ENCODE measurements around the gene OR5AN1. TPM values are rescaled to one million over a fixed set of nuclear protein-coding genes. Genes with fewer than 3 reads are reported as not detected.
"Not testable (repeated sequence)": the region's sequence is repeated elsewhere in the genome, so short reads cannot be mapped to it uniquely, and the experiment has no call there.

OR5AN1 gene
- total RNA-seq, 1 donor from 2014 or later = not detected

GRCh38 chr11:59356561-59356960 lies 2.1 kb upstream of the OR5AN1 start:
- no peaks in the 10 kb centered on the region for H3K9me3 ChIP-seq
- no peak overlapping the region for H3K4me3 ChIP-seq
- ATAC-seq = no peak
- no peaks in the 10 kb centered on the region for H3K36me3 ChIP-seq
- H3K27me3 ChIP-seq (ENCODE audit: low read depth) = no peaks in the 10 kb centered on the region
- no peak overlapping the region for H3K27ac ChIP-seq
- TF ChIP-seq, protein P1, sequence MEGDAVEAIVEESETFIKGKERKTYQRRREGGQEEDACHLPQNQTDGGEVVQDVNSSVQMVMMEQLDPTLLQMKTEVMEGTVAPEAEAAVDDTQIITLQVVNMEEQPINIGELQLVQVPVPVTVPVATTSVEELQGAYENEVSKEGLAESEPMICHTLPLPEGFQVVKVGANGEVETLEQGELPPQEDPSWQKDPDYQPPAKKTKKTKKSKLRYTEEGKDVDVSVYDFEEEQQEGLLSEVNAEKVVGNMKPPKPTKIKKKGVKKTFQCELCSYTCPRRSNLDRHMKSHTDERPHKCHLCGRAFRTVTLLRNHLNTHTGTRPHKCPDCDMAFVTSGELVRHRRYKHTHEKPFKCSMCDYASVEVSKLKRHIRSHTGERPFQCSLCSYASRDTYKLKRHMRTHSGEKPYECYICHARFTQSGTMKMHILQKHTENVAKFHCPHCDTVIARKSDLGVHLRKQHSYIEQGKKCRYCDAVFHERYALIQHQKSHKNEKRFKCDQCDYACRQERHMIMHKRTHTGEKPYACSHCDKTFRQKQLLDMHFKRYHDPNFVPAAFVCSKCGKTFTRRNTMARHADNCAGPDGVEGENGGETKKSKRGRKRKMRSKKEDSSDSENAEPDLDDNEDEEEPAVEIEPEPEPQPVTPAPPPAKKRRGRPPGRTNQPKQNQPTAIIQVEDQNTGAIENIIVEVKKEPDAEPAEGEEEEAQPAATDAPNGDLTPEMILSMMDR (IDR thresholded peaks at IDR 0.05) = no peak
- intact Hi-C loops (cut with DNase I) = no loop called here
- H3K4me1 ChIP-seq = no peaks in the 10 kb centered on the region
- DNase-seq = no peak

DNA sequence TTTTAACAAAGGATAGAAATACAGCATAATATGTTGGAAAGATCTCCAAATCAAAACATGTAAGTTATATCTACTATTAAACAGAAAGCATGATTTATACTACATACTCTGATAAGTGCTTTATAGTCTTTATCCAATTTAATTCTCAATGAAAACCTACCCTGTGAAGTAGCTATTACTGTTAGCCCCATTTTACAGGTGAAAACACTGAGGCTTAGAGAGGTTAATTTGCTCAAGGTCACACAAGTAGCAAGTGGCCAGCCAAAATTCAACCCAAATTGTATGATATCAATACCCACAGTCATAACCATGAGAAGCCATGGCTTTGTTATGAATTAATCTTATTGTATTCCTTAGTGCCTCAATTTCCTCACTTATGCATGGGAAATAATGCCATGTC lies 675 bp upstream of the OR5AN1 start:
- no peaks in the 10 kb centered on the region for H3K27me3 ChIP-seq (ENCODE audit: low read depth)
- no peaks in the 10 kb centered on the region for H3K4me1 ChIP-seq
- no peak for DNase-seq
- no peaks in the 10 kb centered on the region for H3K36me3 ChIP-seq
- intact Hi-C loops (cut with DNase I) = no loop called here
- no peak overlapping the region for H3K4me3 ChIP-seq
- TF ChIP-seq, protein P1 (IDR thresholded peaks at IDR 0.05) = no peak
- H3K9me3 ChIP-seq = no peaks in the 10 kb centered on the region
- ATAC-seq = no peak
- no peak overlapping the region for H3K27ac ChIP-seq

DNA sequence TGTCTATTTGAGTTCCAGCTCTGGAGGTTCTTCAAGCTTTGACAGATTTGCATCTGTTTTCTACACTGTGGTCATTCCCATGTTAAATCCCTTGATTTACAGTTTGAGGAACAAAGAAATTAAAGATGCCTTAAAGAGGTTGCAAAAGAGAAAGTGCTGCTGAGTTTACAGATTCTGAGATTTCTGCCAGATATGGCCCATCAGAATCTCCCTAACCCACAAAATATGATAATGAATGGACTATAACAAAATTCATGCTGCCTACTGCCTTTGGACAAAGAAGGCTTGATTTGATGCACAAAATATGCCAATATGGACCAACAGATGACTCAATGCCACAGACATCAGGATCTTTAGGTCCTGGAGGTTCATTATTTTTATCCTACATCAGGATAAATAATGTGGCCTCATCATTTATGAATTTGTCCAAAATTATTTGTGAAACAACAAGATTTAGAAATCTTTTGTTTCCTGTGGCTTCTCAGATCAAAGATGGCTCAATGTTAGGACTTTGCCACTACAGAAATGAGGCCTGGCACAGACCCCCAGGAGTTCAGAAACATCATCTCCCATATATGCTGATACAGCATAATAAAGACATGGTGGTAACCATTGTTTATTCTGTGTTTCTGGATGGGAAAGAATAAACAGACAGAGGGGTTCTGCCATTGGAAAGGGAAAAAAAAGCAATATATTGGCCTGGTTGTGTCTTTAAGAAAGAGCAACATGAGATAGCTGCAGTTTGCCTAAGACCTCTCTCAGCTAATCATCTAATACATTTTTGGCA lies 6.7 kb downstream of the OR5AN1 start:
- intact Hi-C loops (cut with DNase I) = no loop called here
- Histone ChIP-seq H3K9me3 (peaks cover 7% of the 10 kb centered on the region), H3K27me3 (ENCODE audit: low read depth) (no peaks in the 10 kb centered on the region), H3K36me3 (no peaks in the 10 kb centered on the region), H3K4me3 (no peak overlapping the region), H3K4me1 (no peaks in the 10 kb centered on the region), H3K27ac (no peak overlapping the region)
- TF ChIP-seq, protein P1 (IDR thresholded peaks at IDR 0.05) = no peak
- no peak for DNase-seq
- ATAC-seq = no peak

DNA sequence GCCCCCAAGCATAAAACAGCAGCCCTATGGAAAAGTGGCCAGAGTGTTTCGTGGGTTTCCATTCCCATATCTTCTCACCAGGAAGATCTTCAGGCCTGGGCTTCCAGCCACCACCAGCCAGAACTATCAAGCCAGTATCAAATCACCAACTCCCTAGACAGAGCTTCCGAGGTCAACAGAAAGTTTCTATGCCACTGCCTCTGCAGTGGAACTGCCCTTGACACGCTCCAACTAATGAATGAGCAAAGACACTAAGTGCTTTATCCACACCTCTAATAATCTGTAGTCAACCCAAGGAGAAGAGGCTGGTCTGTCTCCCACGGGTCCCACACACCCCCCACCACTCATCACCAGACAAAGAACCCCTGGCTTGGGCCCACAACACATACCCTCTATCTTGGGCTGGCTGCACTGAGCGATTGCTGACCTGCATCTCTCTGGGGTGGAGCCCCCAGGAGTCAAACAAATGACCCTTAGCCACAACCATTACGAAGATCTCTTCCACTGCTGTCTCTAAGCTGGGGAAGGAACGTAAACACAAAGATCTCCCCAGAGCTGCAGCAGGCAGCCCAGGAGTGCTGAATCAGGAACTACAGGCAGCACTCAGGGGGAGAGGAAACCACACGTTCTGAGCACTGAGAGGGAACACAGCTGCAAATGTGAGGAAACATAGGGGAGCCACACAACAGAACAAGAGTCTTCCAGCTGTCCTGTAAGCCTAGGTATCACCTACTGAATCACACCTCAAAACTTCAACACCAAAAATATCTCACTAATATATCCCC lies 9.7 kb downstream of the OR5AN1 start:
- intact Hi-C loops (cut with DNase I) = no loop called here
- H3K36me3 ChIP-seq = no peaks in the 10 kb centered on the region
- no peaks in the 10 kb centered on the region for H3K4me1 ChIP-seq
- TF ChIP-seq, protein P1 (IDR thresholded peaks at IDR 0.05) = no peak
- no peak overlapping the region for H3K27ac ChIP-seq
- H3K27me3 ChIP-seq (ENCODE audit: low read depth) = no peaks in the 10 kb centered on the region
- DNase-seq (no peak), ATAC-seq (no peak)
- peaks cover 9% of the 10 kb centered on the region for H3K9me3 ChIP-seq
- H3K4me3 ChIP-seq = no peak overlapping the region

- ATAC-seq; H3K36me3 ChIP-seq; DNase-seq; intact Hi-C loops (cut with DNase I); H3K27ac ChIP-seq; H3K9me3 ChIP-seq; H3K4me1 ChIP-seq; H3K4me3 ChIP-seq; H3K27me3 ChIP-seq (ENCODE audit: low read depth): not testable (repeated sequence)
Measured at GRCh38 chr11:59372324-59372723, 13.6 kb downstream of the OR5AN1 start.

Measured in lower lobe of right lung (tissue), 2 donors.